HepG2 (cell line): ENCODE results near the gene C16orf95. TPM values are rescaled to one million over a fixed set of nuclear protein-coding genes. Genes with fewer than 3 reads are reported as not detected.
A peak's percentile ranks its signal among the peaks of the same experiment; 100 is the strongest.

Experiments used
- MEF2D ChIP-seq: sonication (generic); formaldehyde crosslinking; IDR thresholded peaks from 2 replicates; pipeline ENCODE4 v1.5.1; 2020; ENCODE audit warnings: mild to moderate bottlenecking, missing genetic modification reagents
- MTA1 ChIP-seq: sonication (generic); formaldehyde crosslinking; IDR thresholded peaks from 2 replicates; pipeline ENCODE4 v1.4.0; 2020; ENCODE audit warnings: missing genetic modification reagents, mild to moderate bottlenecking, borderline replicate concordance
- NFYB ChIP-seq: sonication (generic); formaldehyde crosslinking; IDR thresholded peaks from 2 replicates; pipeline ENCODE4 v1.4.0; 2020; ENCODE audit warnings: missing genetic modification reagents
- RERE ChIP-seq: IDR thresholded peaks from 2 replicates; pipeline ENCODE4 v1.6.1; 2016; ENCODE audit warnings: low read depth, missing genetic modification reagents, missing compliant biosample characterization
- RNF219 ChIP-seq: sonication (generic); formaldehyde crosslinking; IDR thresholded peaks from 2 replicates; pipeline ENCODE4 v1.5.0; 2020; ENCODE audit warnings: mild to moderate bottlenecking, missing genetic modification reagents
- SSRP1 ChIP-seq: IDR thresholded peaks from 2 replicates; pipeline ENCODE4 v1.6.1; 2016; ENCODE audit warnings: control low read depth
- STAT5B ChIP-seq: sonication (generic); formaldehyde crosslinking; IDR thresholded peaks from 2 replicates; pipeline ENCODE4 v1.4.0; 2020; ENCODE audit warnings: missing genetic modification reagents
- WIZ ChIP-seq: sonication (generic); formaldehyde crosslinking; IDR thresholded peaks from 2 replicates; pipeline ENCODE4 v1.5.1; 2020; ENCODE audit warnings: mild to moderate bottlenecking, missing genetic modification reagents
- XRCC5 ChIP-seq: fragments of 200-400 bp; formaldehyde crosslinking; optimal IDR thresholded peaks from 2 replicates; pipeline ENCODE3; 2017; ENCODE audit warnings: mild to moderate bottlenecking, low read length
- ZBTB25 ChIP-seq: IDR thresholded peaks from 2 replicates; pipeline ENCODE4 v1.6.1; 2018; ENCODE audit warnings: missing genetic modification reagents
- ZBTB34 ChIP-seq: sonication (generic); formaldehyde crosslinking; IDR thresholded peaks from 2 replicates; pipeline ENCODE4 v1.8.0; 2022; ENCODE audit warnings: mild to moderate bottlenecking, missing genetic modification reagents
- ZIK1 ChIP-seq: sonication (generic); formaldehyde crosslinking; IDR thresholded peaks from 2 replicates; pipeline ENCODE4 v1.5.0; 2020; ENCODE audit warnings: mild to moderate bottlenecking, low read depth, missing genetic modification reagents, borderline replicate concordance
- ZNF512B ChIP-seq: sonication (generic); formaldehyde crosslinking; IDR thresholded peaks from 2 replicates; pipeline ENCODE4 v1.5.1; 2020; ENCODE audit warnings: missing genetic modification reagents, mild to moderate bottlenecking, borderline replicate concordance
- ZNF772 ChIP-seq: sonication (generic); formaldehyde crosslinking; IDR thresholded peaks from 2 replicates; pipeline ENCODE4 v1.5.0; 2020; ENCODE audit warnings: mild to moderate bottlenecking, missing genetic modification reagents
- ZSCAN25 ChIP-seq: sonication (generic); formaldehyde crosslinking; IDR thresholded peaks from 2 replicates; pipeline ENCODE4 v1.8.0; 2022; ENCODE audit warnings: mild to moderate bottlenecking, missing genetic modification reagents
- polyA plus RNA-seq, 8 experiments: library from polyadenylated mRNA; depleted of rRNA in 3 of 8; stranded (reverse) in 7 of 8; unstranded in 1 of 8; fragments of >200 nt; fragmentation: Illumina TruSeq in 4 of 8; extraction: Trizol in 4 of 8; gene quantifications; 2 replicates each; pipeline versions ENCODE4 v1.2.1 to v1.2.3, GENCODE V29; 2011 to 2016; ENCODE audit warnings: low read depth in 4 of 8, missing spikeins in 1 of 8, mixed read lengths in 1 of 8; ENCODE audit not compliant: insufficient read depth in 1 of 8
- total RNA-seq, 5 experiments: library from RNA; depleted of rRNA; stranded (reverse); fragments of >200 nt; fragmentation: Illumina TruSeq; extraction: Trizol; gene quantifications; 2 replicates each; pipeline ENCODE4 v1.2.3, GENCODE V29; 2016; ENCODE audit warnings: low read depth in 1 of 5

The C16orf95 gene
- total and polyA plus RNA-seq, 2 of the 13 experiments (the other 11 are each of a cell fraction or from before 2014, with no cell fraction given), result 2.8 to 8.6 TPM

GRCh38 chr16:87316923-87317749, at the start of gene C16orf95 (continued):
- TF ChIP-seq RERE, result peak; percentile 43; the same call in 1 of the 2 replicates
- peak; percentile 62; the same call in 1 of the 2 replicates for TF ChIP-seq WIZ
- peak; percentile 83 for TF ChIP-seq ZNF772 (CRISPR knock-in tag)
- TF ChIP-seq RNF219 (CRISPR knock-in tag), result no peak
- peak; percentile 74; the same call in 1 of the 2 replicates for TF ChIP-seq STAT5B (CRISPR knock-in tag)
- TF ChIP-seq ZBTB34, result no peak
- peak; percentile 69; the same call in 1 of the 2 replicates for TF ChIP-seq MTA1 (CRISPR knock-in tag)
- no peak; the same call in 1 of the 2 replicates for TF ChIP-seq ZIK1 (CRISPR knock-in tag)
- TF ChIP-seq NFYB (CRISPR knock-in tag), result peak; percentile 99
- TF ChIP-seq SSRP1, result no peak
- TF ChIP-seq ZSCAN25 (CRISPR knock-in tag), result peak; percentile 51; the same call in 1 of the 2 replicates
- TF ChIP-seq XRCC5, result peak; percentile 71
- TF ChIP-seq MEF2D (CRISPR knock-in tag), result peak; percentile 85; the same call in 1 of the 2 replicates
- 0 out of 2 replicates have a peak, but pooled peaks have one; percentile 73 for TF ChIP-seq ZNF512B (CRISPR knock-in tag)
- TF ChIP-seq ZBTB25, result peak; percentile 19
